ENCODE data around the gene ZC3HAV1L.

DNA sequence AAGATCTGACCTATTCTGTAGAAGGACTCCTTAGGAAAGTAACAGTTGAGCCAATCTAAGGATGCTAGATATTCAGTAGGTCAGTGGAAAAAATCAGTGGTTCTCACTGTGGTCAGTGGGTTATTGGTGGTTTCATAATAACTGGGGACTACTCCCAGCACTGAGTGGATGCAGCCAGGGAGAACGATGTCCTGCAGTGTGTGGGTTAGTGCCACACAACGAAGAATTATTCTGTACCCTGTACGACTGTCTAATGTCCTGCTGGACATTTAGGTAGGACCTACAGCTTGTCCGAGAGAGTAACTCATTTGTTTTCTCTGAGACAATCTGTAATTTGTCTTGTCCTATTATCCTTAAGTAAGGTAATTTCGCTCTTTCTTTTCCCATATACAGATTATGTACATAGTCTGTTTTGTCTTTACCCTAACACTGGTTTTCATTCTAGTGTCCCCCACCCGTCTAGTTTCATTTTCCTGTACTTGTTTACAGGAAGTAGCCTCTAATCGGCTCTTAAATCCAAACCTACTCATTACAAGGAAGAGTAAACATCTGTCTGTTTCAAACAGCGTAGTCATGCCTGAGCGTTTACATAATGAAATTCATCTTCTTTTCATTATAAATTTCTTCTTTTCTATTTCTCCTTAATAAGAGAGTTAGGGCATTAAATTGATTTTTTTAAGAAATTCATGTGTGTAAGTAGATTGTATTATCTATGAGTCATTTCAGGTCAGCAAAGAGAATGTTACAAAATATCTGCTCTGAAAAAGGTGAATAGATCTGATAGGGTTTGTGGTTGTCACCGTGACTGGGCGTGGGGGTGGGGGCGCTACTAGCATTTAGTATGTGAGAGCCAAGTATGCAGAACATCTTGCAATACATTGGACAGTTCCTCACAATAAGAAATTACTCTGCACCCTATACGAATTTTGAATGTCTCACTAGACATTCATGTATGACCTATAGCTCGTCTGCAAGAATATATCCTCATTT lies 8.3 kb upstream of the ZC3HAV1L start:
- no peak for TF ChIP-seq CTCF (IDR thresholded peaks at IDR 0.05; ENCODE audit: insufficient read depth, low read length)
- peak; percentile 3; the same call in 1 of the 2 replicates for TF ChIP-seq SPI1 (IDR thresholded peaks at IDR 0.05; ENCODE audit: borderline replicate concordance, low read depth)
- 0 out of 2 replicates have a peak, but pooled peaks have one; percentile 24 for TF ChIP-seq POLR2AphosphoS5 (IDR thresholded peaks at IDR 0.05; ENCODE audit: low read depth)
- TF ChIP-seq GABPA (IDR thresholded peaks at IDR 0.05; ENCODE audit: low read depth): no peak

Measured in HL-60 (cell line).